ENCODE data around the gene STARD10.

STARD10 gene

DNA sequence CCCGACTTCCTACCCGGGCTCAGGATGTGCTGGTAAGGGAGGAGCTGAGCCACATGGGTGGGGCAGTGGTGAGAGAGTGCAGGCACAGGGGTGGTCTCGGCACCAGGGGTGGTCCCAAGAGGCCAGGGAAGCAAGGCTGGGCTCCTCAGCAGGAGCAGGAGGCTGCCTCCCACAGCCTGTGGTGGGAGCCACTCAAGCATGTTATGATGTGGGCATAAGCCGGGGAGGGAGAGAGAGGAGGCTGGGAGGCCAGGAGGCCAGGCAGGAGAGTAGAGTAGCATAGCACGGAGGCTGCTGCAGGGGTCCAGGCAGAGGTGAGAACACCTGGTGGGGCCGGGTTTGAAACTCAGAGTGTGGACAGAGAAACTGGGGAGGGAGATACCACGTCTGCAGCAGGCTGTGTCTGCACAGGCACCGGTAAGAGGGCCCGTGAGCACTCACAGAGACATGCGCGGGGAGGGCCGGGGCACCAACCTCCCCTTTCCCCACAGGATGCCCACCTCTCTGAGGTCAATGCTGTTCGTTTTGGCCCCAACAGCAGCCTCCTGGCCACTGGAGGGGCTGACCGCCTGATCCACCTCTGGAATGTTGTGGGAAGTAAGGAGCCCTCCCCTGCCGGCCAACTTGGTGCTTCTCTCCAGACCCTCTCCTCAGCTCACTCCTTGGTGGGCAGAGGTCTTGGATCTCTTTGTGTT is 31.1 kb upstream of the STARD10 start:
- Histone ChIP-seq H3K4me3 (ENCODE audit: low read length) (no peak overlapping the region), H3K4me1 (ENCODE audit: insufficient read depth, low read length) (no peaks in the 10 kb centered on the region), H3K9ac (ENCODE audit: low read depth, low read length) (no peak overlapping the region), H3K9me3 (ENCODE audit: insufficient read depth, low read depth, low read length) (no peaks in the 10 kb centered on the region), H3K27me3 (ENCODE audit: insufficient read depth, low read length) (peaks cover 14% of the 10 kb centered on the region), H3K27ac (ENCODE audit: low read depth, low read length) (no peak overlapping the region), H3K36me3 (ENCODE audit: insufficient read depth, low read length) (peaks cover 2% of the 10 kb centered on the region; the same call in 1 of the 2 replicates)
- WGBS: 86% methylated on average over 15 of the region's 15 CpGs

DNA sequence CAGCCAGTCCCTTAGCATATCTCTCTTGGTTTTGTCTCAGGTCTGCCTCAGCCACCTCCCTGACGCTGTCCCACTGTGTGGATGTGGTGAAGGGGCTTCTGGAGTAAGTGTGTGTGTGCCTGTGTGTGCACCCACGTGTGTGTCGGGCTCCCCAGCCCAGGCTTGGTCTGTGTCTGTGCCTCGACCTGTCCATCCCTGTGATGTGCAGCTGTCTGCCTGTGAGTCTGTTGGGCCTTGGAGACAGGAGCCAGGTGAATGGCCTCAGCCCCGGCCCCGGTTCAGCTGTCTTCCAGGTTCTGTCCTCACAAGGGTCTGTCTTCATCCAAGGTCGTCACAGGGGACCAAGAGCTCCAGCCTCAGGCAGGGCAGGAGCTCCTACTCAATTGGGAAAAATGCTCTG is 30.2 kb upstream of the STARD10 start:
- no peaks in the 10 kb centered on the region for H3K4me1 ChIP-seq (ENCODE audit: insufficient read depth, low read length)
- peaks cover 2% of the 10 kb centered on the region; the same call in 1 of the 2 replicates for H3K36me3 ChIP-seq (ENCODE audit: insufficient read depth, low read length)
- H3K4me3 ChIP-seq (ENCODE audit: low read length): no peak overlapping the region
- no peak overlapping the region for H3K27ac ChIP-seq (ENCODE audit: low read depth, low read length)
- 88% methylated on average over 7 of the region's 7 CpGs for WGBS
- peaks cover 14% of the 10 kb centered on the region for H3K27me3 ChIP-seq (ENCODE audit: insufficient read depth, low read length)
- no peaks in the 10 kb centered on the region for H3K9me3 ChIP-seq (ENCODE audit: insufficient read depth, low read depth, low read length)
- H3K9ac ChIP-seq (ENCODE audit: low read depth, low read length): no peak overlapping the region

- H3K27me3 ChIP-seq (ENCODE audit: insufficient read depth, low read length): peaks cover 14% of the 10 kb centered on the region
- 91% methylated on average over 7 of the region's 9 CpGs for WGBS
- no peak overlapping the region for H3K27ac ChIP-seq (ENCODE audit: low read depth, low read length)
- H3K36me3 ChIP-seq (ENCODE audit: insufficient read depth, low read length): peaks cover 7% of the 10 kb centered on the region; the same call in 1 of the 2 replicates
- no peaks in the 10 kb centered on the region for H3K9me3 ChIP-seq (ENCODE audit: insufficient read depth, low read depth, low read length)
- no peak overlapping the region for H3K4me3 ChIP-seq (ENCODE audit: low read length)
- no peak overlapping the region for H3K9ac ChIP-seq (ENCODE audit: low read depth, low read length)
- no peaks in the 10 kb centered on the region for H3K4me1 ChIP-seq (ENCODE audit: insufficient read depth, low read length)
Observed at GRCh38 chr11:72823105-72823804, 29.4 kb upstream of the STARD10 start.

DNA sequence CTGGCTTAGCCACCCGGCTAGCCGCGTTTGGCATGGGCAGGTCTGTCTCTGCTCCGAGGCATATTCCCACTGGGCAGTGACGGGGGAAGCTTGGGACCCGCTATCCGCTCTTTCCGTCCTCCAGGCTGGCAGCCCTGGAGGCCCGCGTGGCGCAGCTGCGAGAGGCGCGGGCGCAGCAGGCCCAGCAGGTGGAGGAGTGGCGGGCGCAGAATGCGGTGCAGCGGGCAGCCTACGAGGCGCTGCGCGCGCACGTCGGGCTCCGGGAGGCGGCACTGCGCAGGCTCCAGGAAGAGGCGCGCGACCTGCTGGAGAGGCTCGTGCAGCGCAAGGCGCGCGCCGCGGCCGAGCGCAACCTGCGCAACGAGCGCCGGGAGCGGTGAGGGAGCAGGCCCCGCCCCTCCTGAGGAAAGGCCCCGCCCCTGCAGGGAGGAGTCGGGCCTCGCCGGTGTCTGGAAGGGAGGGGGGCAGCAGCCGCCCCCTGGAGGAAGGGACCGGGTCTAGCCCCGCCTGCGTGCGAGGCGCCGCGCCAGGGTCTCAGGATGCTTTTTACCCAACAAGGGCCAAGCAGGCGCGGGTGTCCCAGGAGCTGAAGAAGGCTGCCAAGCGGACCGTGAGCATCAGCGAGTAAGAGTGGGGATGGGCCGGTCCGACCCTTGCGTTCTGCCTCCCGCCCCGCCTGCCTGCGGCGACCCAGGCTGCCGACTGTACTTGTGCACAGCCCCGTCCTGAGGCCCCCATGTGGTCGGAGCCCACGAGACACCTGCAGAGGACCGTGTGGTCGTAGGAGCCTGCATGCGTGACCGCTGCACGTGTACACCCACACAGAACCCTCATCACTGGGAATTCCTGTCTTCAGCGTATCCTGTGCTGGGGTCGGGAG is 28.3 kb upstream of the STARD10 start:
- peaks cover 14% of the 10 kb centered on the region for H3K27me3 ChIP-seq (ENCODE audit: insufficient read depth, low read length)
- peak overlapping the region; percentile 67 for H3K4me3 ChIP-seq (ENCODE audit: low read length)
- no peaks in the 10 kb centered on the region for H3K9me3 ChIP-seq (ENCODE audit: insufficient read depth, low read depth, low read length)
- WGBS: 2% methylated on average over 82 of the region's 82 CpGs
- H3K27ac ChIP-seq (ENCODE audit: low read depth, low read length): no peak overlapping the region
- peak overlapping the region; percentile 64 for H3K9ac ChIP-seq (ENCODE audit: low read depth, low read length)
- peaks cover 7% of the 10 kb centered on the region; the same call in 1 of the 2 replicates for H3K36me3 ChIP-seq (ENCODE audit: insufficient read depth, low read length)
- H3K4me1 ChIP-seq (ENCODE audit: insufficient read depth, low read length): no peaks in the 10 kb centered on the region

DNA sequence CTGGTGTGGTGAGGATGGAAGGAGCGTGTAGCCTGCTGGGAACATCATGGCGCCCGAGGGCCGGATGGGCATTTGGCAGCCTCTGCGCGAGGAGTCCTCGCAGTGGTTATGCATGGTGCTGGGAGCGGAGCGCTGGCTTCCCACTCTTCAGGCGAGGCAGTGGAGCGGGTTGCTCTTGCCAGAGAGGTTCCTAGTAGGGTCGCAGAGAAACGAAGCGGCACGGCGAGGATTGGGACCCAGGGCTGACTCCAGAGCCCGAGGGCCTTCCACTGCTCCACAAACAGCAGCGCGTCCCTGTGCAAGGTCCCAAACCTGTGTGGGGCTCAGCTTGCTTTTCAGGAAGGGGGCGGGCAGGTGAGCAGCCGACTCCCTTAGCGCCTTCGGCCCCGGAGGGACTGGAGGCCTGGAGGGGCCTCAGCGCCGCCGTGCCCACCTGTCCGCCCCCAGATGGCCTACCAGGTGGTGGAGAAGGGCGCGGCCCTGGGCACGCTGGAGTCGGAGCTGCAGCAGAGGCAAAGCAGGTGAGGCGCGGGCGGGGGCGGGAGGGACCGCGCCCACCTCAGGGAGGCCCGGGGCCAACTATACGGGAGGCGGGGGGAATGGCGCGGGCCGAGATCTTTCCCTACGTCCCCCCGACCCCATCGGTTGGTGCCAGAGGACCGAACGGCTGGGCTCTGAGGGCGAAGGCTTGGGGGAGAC is 27.5 kb upstream of the STARD10 start:
- 36% methylated on average over 50 of the region's 50 CpGs for WGBS
- Histone ChIP-seq H3K9me3 (ENCODE audit: insufficient read depth, low read depth, low read length) (no peaks in the 10 kb centered on the region), H3K9ac (ENCODE audit: low read depth, low read length) (peak overlapping the region; percentile 64), H3K36me3 (ENCODE audit: insufficient read depth, low read length) (peaks cover 7% of the 10 kb centered on the region; the same call in 1 of the 2 replicates), H3K4me1 (ENCODE audit: insufficient read depth, low read length) (no peaks in the 10 kb centered on the region), H3K4me3 (ENCODE audit: low read length) (peak overlapping the region; percentile 67), H3K27me3 (ENCODE audit: insufficient read depth, low read length) (peaks cover 14% of the 10 kb centered on the region), H3K27ac (ENCODE audit: low read depth, low read length) (no peak overlapping the region)

- H3K27ac ChIP-seq (ENCODE audit: low read depth, low read length): no peak overlapping the region
- H3K9me3 ChIP-seq (ENCODE audit: insufficient read depth, low read depth, low read length): no peaks in the 10 kb centered on the region
- H3K9ac ChIP-seq (ENCODE audit: low read depth, low read length): no peak overlapping the region; the same call in 1 of the 2 replicates
- 98% methylated on average over 15 of the region's 15 CpGs for WGBS
- peaks cover 7% of the 10 kb centered on the region; the same call in 1 of the 2 replicates for H3K36me3 ChIP-seq (ENCODE audit: insufficient read depth, low read length)
- peaks cover 14% of the 10 kb centered on the region for H3K27me3 ChIP-seq (ENCODE audit: insufficient read depth, low read length)
- peaks cover under 1% of the 10 kb centered on the region; the same call in 1 of the 2 replicates for H3K4me1 ChIP-seq (ENCODE audit: insufficient read depth, low read length)
- H3K4me3 ChIP-seq (ENCODE audit: low read length): no peak overlapping the region
Observed at GRCh38 chr11:72820439-72821139, 26.7 kb upstream of the STARD10 start.

DNA sequence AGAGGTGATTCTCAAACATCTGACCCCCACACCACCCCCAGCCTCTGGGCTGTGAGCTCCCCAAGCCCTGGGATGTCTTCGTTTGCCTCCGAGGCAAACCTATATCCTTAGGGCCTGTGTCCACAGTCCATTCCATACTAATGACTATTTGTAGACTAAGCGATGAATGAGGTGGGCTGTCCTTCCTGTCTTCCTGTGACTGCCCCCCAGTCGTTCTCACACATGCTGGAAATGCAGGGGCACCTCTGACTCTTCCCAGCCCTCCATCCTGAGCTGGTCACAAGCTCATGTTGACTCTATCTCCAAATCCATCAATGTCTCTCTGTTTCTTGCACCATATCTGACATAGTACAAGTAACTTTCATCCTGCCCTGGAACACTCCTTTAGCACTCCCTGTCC is 25.1 kb upstream of the STARD10 start:
- Histone ChIP-seq H3K4me3 (ENCODE audit: low read length) (no peak overlapping the region), H3K4me1 (ENCODE audit: insufficient read depth, low read length) (peaks cover 6% of the 10 kb centered on the region), H3K9ac (ENCODE audit: low read depth, low read length) (no peak overlapping the region), H3K27ac (ENCODE audit: low read depth, low read length) (no peak overlapping the region), H3K36me3 (ENCODE audit: insufficient read depth, low read length) (peaks cover 7% of the 10 kb centered on the region; the same call in 1 of the 2 replicates), H3K9me3 (ENCODE audit: insufficient read depth, low read depth, low read length) (no peaks in the 10 kb centered on the region), H3K27me3 (ENCODE audit: insufficient read depth, low read length) (peaks cover 14% of the 10 kb centered on the region)
- WGBS: 85% methylated on average over 4 of the region's 4 CpGs

DNA sequence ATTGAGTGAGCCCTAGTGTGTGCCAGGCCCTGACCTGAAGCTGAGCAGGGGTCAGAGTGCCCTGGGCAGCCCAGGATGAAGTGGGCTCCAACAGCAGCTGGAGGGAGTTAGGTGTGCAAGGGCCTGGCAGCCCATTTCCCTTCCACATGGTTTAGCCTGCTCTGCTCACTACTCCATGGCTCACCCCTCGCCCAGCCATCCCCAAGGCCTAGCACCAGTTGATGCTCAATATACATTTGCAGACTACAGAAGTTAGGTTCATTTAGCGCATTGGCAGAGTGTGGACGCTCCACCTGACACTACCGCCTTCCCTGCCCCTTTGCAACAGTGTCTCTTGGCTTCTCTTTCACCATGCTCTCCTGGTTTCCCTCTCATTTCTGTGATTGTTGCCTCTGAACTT is 24.1 kb upstream of the STARD10 start:
- Histone ChIP-seq H3K27ac (ENCODE audit: low read depth, low read length) (no peak overlapping the region), H3K9me3 (ENCODE audit: insufficient read depth, low read depth, low read length) (no peaks in the 10 kb centered on the region), H3K27me3 (ENCODE audit: insufficient read depth, low read length) (peaks cover 17% of the 10 kb centered on the region), H3K36me3 (ENCODE audit: insufficient read depth, low read length) (peaks cover 7% of the 10 kb centered on the region; the same call in 1 of the 2 replicates), H3K4me3 (ENCODE audit: low read length) (no peak overlapping the region), H3K9ac (ENCODE audit: low read depth, low read length) (no peak overlapping the region), H3K4me1 (ENCODE audit: insufficient read depth, low read length) (peaks cover 6% of the 10 kb centered on the region)
- WGBS: 96% methylated on average over 4 of the region's 4 CpGs

- 90% methylated on average over 5 of the region's 7 CpGs for WGBS
- H3K4me3 ChIP-seq (ENCODE audit: low read length): no peak overlapping the region
- H3K4me1 ChIP-seq (ENCODE audit: insufficient read depth, low read length): peaks cover 13% of the 10 kb centered on the region
Observed at GRCh38 chr11:72816404-72816990, 22.6 kb upstream of the STARD10 start.

More at GRCh38 chr11:72816404-72816990, 22.6 kb upstream of the STARD10 start:
- Histone ChIP-seq H3K9ac (ENCODE audit: low read depth, low read length) (no peak overlapping the region), H3K9me3 (ENCODE audit: insufficient read depth, low read depth, low read length) (no peaks in the 10 kb centered on the region), H3K36me3 (ENCODE audit: insufficient read depth, low read length) (peaks cover 7% of the 10 kb centered on the region; the same call in 1 of the 2 replicates), H3K27ac (ENCODE audit: low read depth, low read length) (no peak overlapping the region), H3K27me3 (ENCODE audit: insufficient read depth, low read length) (peaks cover 13% of the 10 kb centered on the region)
